T1000 (cell line): ENCODE results near the gene SPATA3.
"Not testable (repeated sequence)": the region's sequence is repeated elsewhere in the genome, so short reads cannot be mapped to it uniquely, and the experiment has no call there.

ENCODE experiments used
- DNase-seq: peaks from one replicate; lab custom pipeline; 2025; ENCODE audit warnings: mixed read lengths; lab: John Stamatoyannopoulos, UW

SPATA3 gene

DNA sequence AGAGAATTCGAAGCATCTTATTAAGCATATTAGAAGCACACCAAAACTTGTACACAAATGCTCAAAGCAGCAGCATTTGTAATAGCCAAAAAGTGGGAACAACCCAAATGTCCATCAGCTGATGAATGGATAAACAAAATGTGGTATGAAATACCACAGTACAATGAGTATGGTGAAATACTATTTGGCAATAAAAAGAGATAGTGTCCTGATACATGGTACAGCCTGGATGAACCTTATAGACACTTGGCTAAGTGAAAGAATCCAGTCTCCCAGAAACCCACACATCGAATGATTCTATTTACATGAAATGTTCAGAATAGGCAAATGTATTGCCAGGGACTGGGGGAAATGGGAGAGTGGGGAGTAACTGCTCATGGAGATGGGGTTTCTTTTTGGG is 3.0 kb downstream of the SPATA3 start:
- DNase-seq = no peak

DNA sequence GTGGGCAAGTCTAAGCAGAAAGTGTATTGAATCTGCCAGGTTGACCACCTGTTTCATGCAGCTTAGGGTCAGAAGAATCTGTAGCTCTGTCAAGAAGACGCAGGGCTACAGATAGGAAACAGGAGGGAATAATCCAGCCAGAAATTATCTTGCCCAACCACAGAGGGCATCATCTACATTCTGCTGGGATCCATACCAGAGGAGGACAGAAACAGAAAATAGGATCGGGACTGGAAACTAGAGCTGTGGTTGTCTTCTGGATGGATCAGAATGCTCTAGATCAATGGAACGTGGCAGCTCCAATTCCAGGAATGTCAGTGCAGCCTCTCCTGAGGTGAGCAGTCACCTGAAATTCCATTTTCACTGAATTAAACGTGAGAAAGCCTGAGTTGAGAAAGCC is 3.6 kb downstream of the SPATA3 start:
- DNase-seq = no peak

DNA sequence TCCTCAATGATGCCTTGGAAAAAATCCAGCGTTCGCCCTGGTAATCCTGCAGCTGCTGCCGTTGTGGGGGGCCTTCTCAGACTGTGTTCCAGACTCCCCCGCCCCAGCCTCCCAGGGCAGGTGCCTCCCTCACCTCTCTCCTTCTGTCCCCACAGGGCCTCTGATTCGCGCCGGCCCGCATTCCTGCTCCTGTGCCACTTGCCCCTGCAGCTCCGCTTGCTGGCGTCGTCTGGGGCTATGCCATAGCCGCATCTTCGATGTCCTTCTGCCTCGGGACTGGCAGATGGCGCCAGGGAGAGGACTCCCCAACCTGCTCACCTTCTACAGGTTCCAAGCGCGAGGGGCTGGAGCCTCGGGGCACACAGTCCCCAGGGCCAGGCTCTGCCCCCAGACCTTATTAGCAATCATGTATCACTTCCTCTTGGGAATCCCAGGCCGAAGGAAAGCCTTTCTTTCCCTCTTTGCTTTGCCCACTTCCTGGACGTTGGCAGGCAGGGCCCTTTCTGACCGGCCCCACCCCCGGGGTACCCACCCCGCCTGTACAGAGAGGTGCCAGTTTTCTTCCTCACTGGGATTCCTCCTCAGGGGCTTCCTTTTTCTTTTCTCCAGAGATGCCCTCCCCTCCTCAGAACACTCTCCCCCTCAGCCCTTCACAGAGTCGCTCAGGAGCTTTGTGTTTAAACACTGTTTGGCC is 4.4 kb downstream of the SPATA3 start:
- DNase-seq = no peak

DNA sequence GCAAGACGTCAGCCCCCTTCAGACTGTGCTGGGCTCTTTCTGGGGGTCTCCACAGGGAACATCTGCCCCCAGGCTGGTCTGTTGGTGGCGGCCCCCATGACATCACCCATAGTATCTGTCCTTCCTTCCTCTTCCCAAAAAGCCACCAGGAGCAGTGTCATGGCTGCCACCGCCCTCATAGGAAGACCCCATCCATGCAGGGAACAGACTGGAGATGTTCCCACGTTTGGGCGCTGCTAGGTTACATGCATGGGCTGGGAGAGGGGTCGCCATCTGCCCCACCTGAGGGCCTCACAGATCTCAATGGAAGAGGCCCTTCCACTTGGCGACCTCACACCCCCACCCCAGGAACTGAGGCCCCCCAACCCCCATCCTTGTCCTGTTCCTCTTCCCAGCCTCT is 5.1 kb downstream of the SPATA3 start:
- no peak for DNase-seq

DNA sequence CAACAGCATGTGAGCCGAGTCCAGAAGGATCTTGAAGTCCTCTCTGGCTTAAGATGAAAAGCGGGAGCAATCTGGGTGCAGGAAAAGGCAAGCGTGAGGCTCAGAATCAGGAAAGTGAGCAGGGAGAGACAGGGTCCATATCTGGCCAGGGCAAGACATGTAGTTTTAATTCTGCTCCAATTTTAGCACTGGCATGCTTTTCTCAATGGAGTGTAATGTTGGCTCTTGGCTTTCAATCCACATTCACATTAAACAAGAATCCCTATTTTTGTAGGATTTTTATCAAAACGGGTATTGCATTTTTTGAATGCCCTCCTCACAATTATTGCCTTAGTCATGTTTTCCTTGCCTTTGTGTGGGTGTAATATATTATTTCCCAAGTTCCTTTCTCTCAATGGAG is 6.0 kb downstream of the SPATA3 start:
- no peak for DNase-seq

DNA sequence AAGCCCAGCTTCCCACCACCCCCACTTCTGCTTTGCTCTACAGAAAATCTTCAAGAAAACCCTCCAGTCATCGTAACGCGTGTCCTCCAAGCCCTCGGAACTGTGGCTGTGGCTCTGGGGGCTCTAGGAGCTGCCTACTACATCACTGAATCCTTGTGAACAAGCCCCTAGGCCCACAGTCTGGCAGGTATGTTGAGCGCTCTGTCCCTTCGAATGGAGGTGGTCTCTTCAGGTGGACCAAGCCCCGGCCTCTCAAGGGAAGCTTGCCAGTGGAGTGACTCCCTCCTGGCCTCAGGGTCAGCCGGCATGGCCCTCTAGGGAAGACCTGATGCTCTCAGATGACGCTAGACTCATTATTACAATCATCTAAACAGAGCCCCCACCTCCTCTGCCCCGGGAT is 6.7 kb downstream of the SPATA3 start:
- DNase-seq = no peak

DNA sequence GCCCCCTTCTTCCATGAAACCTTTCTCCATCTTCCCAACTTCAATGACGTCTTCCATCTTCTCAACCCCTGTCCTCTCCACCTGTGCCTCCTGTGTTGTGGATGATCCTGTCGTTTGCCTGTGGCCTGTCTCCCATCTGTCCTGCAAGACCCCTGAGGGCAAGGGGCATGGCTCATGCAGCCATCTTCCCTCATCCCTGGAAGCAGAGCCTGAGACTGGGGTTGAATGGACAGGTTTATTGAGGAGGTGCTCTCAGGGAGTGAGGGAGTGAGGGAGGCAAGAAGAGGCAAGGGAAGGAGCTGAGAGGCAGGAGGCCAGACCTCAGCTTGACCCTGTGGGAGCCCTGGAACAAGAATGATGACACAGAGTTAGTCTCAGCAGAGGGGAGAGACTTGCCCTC is 7.3 kb downstream of the SPATA3 start:
- no peak for DNase-seq

DNA sequence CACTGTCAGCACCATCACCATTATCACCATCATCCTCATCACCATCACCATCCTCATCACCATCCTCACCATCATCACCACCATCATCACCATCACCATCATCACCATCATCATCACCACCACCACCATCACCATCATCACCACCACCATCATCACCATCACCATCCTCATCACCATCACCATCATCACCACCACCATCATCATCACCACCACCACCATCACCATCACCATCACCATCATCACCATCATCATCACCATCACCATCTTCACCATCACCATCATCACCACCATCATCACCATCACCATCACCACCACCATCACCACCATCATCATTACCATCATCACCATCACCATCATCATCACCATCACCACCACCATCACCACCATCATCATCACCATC is 9.0 kb downstream of the SPATA3 start:
- DNase-seq = not testable (repeated sequence)

DNA sequence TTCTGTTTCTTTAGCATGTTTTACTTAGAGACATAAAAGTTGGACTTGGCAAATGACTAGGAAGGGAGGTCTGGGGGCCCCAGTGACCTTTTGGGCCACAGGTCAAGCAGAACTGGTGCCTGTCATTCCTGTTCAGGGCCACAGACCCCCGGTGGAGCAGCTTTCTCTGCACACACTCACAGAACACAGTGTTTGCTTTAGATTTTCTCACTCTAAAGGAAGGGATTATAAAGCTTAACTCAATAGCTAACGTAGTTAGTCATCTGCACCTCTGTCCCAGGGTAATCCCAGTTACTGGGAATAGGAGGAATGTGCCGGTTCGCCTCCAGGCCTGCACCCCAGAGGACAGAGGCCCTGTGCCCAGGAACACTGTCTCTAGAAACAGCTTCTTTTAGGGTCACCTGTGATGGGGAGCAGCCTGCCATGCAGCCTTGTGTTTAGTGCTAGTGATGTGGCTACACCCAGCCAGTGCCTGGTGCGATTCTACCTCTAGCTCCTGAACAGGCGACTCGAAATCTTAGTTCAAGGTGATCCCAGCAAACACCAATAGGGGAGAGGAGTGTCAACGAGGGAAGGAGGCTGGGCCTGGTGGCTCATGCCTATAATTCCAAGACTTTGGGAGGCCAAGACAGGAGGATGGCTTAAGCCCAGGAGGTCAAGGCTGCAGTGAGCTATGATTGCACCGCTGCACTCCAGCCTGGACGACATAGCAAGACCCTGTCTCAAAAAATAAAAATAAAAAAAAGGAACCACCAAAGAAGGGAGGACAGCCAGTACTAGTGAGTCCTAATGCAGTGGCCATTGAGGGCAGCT is 11.6 kb downstream of the SPATA3 start:
- DNase-seq = no peak

DNA sequence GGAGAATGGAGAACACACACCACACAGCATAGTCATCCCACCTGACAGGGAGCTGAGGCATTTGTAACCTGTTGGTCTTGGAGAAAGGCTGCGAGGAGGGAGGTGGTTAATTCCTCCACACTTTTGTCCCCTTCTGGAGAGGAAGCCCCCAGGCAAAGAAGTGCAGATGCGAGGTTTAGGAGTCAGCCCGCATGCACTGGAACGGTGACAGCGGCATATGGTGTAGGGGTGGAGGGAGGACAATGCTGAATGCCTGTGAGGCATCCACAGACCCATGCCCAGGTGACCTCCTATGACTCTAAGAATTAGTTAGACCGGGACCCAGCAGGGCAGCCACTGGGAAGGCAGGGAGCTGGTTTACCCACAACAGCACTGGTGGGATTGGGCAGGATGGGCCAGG is 12.2 kb downstream of the SPATA3 start:
- DNase-seq = no peak

DNA sequence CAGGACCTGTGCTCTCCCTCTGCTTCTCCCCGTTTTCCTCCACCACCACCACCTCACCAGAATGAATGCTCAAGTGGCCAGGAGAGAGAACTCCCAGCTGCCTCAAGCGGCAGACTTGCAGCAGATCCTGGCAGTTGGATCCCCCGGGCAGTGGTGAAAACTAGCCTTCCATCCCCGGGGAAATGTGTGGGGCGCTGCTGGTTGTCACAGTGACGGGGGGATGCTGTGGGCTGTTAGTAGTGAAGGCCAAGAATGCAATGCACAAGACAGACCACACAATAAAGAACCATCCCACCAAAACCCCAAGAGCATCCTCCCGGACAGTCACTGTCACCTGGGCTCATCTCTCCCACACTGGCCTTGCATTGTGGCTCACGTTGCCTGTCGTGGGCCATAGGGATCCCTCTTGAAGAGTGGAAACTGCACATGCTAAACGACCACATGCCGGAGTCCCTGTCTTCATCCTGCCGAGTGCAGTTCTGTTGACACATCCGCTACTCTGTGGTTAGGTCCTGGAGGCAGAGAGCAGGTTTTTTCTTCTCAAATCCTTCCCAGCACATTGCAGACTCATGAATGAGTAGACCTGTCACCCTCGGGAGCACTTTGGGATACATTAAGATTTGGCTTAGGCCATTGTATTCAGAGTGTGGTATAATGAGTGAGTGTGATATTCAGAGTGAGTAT is 13.5 kb downstream of the SPATA3 start:
- DNase-seq = no peak

DNA sequence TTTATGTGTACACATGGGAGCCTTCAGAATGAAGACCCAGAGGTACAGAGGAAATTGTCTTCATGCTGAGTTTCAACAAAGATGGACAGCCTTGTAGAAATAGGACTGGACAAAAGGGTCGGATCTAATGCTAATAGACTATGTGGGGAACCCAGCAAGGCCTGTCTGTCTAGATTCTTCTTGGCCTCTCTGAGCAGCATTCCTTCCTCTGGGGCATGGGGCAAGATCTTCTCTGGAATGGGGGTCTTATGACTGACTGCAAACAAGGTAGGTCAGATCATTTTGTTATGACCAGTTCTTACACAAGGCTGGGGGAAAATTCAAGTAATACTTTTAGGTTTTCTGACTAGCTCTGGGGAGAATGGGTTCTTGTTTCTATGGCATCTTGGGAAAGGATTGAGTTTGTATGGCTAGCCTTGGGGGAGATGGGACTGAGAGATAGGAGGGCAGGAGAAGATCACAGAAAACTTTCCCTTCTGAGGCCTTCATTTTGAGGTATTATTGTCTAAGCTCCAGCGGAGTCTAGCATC is 14.3 kb downstream of the SPATA3 start:
- no peak for DNase-seq

DNA sequence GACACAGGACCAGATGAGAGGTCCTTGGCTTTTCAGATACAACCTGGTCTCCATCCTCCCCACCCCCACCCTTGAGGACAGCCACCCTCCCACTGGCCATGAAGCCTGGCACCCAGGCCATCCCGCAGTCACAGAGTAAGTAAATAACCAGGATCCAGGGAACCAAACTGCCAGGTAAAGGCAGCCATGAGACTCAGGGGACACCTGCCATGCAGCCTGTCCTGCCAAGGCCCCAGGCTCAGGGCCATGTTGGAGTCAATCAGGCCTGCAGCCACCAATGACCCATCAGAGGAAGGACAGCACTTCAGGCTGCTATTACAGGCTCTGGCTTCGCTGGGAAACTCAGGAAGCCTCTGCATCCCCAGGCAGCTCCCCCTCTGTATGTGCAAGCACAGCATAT is 15.6 kb downstream of the SPATA3 start:
- DNase-seq = no peak

DNA sequence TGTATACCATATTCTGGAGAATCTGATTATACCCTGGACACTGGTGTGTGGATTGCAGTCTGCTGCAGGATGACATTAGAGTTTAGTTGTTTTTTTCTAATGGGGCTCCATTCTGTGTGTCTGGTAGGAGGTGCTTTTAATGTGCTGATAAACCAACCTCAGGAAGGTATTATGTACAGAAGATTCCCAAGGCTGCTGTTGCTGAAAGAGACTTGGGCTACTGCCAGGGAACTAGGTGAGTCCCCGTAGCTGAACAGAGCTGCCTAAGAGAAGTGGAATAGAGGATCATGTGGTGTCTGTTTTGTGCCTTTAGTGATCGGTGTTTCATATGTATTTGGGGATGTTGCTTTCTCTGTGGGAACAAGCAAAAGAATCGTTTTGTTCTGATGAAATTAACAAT is 16.5 kb downstream of the SPATA3 start:
- no peak for DNase-seq

DNA sequence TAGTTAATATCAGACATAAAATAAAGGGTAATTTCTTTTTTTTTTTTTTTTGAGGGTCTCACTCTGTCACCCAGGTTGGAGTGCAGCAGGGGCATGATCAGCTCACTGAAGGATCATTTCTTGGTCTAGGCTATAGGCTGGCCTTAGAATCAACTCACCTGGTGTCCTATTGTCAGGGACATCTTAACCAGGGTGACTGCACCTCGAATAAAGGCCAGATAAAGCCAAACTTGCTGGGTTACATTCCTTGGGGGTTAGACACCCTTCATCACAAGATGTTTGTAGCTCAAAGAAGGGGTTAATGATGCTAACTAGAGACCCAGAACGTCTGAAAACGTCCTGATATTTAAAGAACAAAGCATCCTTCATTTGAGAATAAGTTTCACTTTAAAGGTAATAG is 17.9 kb downstream of the SPATA3 start:
- DNase-seq = no peak

DNA sequence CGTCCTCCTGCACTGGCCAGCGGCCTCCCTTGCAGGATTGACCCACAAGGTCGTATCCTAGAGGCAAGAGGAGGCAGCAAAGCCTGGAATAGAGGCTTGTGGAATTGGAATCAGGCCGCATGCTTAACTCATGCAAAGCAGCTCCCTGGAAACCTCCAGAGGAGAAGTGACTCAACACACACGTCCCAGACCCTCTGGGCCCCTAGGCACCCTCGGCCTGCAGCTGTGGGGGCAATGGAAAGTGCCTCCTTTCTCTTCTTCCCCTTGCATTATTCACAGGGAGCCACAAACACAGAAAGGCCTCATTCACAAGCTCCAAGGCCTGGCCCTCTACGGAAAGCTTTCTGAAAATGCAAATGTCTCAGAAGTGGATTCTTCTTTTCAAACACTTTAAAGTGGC is 19.6 kb downstream of the SPATA3 start:
- DNase-seq = no peak

DNA sequence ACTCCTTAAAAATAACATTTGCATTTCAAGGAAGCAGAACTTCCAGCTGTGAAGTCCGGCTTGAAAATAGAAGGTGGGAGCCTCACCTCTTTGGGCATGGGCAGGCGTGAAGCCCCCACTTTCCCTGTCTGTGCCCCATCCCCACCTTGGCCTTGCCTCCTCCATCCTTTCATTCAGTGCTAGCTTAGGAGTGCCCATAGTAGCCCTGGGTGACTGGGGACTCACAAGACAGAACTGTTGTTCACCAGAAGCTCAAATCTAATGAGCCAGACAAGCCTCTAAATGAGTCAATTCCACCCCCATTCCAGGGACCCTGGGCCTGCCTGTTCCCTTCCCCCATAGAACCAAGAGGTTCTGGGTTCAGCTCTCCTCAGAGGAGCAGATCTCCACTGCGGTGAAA is 20.0 kb downstream of the SPATA3 start:
- DNase-seq = no peak

DNA sequence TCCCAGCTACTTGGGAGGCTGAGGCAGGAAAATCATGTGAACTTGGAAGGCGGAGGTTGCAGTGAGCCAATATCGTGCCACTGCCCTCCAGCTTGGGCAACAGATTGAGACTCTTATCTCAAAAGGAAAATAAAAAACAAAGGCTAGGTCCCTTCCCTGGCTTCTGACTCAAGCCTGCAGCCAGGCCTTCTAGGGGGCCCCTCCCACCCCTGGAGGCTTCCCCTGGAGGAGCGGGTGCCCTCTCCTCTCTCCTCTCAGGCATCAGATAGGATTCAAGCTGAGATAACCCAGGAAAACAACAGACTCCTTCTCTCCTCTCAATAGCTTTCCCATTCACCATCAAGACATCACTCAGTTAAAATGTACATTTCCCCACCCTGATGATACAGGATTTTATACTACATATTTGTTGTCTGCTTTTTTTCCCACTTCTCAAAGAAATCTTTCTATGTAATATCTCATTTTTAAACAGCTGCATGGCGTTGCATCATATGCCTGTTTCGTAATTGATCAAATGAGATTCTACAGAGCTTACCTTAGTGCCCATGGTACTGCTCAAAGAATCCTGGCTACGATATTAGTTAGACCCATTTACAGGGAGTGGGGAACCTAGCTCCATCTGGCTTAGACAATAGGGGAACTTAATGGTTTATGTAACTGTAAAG is 20.8 kb downstream of the SPATA3 start:
- no peak for DNase-seq

DNA sequence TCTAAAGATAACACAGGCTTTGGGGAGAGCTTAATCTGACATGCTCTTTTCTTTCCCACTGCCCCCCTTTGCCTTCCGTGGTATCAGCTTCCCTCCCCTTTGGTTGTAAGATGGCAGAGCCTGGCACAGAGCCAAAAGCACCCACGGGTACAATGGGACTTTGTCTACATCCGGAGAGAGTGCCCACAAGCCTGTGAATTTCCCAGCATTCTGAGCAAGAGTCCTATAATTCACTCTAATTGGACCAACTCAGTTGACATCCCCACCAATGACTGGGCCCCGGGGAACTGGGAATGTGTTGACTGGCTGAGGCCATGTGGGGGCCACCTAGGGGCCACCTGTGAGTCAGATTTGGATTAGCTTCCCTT is 21.3 kb downstream of the SPATA3 start:
- DNase-seq = no peak

DNA sequence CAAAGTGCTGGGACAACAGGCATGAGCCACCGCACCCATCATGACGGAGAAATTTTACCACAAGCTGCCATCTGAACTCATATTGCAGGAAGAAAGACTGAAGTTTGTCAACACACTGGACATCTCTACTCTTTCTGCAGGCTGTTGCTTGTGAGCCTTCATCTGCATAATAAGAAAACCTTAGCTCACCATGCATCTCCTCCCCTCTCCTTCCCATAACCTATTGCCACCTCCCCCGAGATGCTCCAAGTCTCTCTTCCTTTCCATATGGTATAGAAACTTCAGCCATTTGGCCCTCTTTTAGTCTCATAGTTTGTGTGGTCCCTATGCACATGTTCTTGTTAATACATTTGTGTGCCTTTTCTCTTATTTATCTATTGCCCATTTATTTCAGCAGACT is 22.3 kb downstream of the SPATA3 start:
- DNase-seq = no peak

DNA sequence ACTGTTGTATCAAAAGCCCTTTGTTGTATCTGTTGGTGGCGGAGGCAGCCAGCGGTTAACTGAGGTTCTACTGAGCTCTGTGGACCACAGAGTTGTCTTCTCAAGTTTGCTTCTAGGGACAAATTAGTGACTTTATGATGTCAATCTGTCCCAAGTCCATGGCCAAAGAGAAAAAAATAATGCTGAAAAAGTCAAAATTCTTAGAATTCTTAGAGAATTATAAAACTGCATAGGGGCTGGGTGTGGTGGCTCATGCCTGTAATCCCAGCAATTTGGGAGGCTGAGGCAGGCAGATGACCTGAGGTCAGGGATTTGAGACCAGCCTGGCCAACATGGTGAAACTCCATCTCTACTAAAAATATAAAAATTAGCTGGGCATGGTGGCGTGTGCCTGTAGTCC is 29.1 kb downstream of the SPATA3 start:
- DNase-seq = not testable (repeated sequence)

DNA sequence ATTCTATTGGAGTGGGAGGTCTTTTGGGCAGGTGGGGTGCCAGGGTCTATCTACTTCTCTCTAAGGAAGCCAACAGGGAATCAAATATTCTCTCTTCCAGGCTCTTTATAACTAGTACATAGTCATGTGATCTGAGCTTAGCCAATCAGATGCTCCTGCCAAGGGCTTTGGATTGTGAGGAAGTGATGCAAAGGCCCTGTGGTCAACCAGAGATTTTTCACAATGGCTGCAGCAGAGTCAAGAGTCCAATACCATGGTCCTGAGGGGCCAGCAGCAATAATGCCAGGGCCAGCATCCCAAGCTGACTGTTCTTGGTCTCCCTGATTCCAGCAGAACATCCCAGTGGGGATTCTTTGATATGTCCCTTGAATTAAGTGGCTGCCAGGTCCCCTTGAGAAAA is 33.0 kb downstream of the SPATA3 start:
- no peak for DNase-seq
